Skeletal muscle satellite cell (primary cell): ENCODE measurements around the gene NOS3.

Experiments
- H3K27me3 ChIP-seq: 2 replicates; pipeline ENCODE4 v1.7.0; 2013; ENCODE audit warnings: low read length; ENCODE audit not compliant: control insufficient read depth, insufficient read depth
- H3K36me3 ChIP-seq: 2 replicates; pipeline ENCODE4 v1.7.0; 2013; ENCODE audit warnings: mild to moderate bottlenecking, control low read depth, low read length; ENCODE audit not compliant: insufficient read depth
- H3K4me1 ChIP-seq: 2 replicates; pipeline ENCODE4 v1.7.0; 2013; ENCODE audit warnings: low read length; ENCODE audit not compliant: control insufficient read depth, insufficient read depth
- H3K4me2 ChIP-seq: 2 replicates; pipeline ENCODE4 v1.7.0; 2013; ENCODE audit warnings: mild to moderate bottlenecking, low read length
- H3K4me3 ChIP-seq: 2 replicates; pipeline ENCODE4 v1.7.0; 2013; ENCODE audit warnings: low read length
- H3K9ac ChIP-seq: 2 replicates; pipeline ENCODE4 v1.7.0; 2013; ENCODE audit warnings: mild to moderate bottlenecking, low read depth, low read length, moderate library complexity
- H3K9me3 ChIP-seq: replicated peaks from 2 replicates; pipeline ENCODE4 v1.7.0; 2013; ENCODE audit warnings: mild to moderate bottlenecking, control low read depth, low read length

The NOS3 gene

DNA sequence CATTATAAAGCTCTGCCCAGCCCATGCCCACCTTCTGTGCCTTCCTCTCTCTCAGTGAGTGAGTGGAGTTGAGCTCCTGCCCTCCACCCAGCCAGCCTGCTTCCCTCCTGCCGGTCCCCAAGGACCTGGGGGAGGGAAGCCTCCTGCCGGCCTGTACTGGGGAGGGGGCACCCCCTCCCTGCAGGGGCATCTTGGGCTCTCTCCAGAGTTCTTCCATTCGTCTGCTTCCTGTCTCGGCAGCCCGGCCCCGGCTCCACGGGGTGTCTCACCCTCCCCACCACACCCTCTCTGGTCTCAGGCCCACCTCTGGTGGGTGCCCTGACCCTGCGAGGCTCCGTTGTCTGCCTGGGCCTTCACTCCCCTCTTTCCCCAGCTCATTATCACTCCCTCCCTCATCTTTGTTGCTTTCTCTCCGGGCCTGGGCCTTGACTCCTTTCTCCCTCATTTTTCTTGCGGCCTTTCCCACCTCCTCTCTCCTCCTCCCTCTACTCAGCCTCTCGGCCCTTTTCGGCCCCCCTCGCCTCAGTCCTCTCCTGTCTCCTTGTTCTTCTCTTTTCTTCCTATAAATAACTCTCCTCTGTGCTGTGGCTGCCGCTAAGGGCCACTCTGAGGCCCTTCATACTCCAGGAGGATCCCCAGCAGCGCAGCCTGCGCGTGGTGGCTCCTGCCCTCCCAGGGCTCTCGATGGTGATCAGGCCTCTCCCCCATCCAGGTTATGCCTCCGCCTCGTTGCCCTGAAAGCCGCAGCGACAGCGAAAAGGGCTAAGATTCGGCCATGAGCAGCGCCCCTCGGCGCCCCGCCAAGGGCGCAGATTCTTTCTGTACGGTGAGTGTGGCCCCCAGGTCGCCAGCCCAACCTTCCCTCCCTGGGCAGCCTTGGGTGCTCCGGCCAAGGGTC lies 70.6 kb downstream of the NOS3 start:
- peaks cover 49% of the 10 kb centered on the region for H3K4me1 ChIP-seq
- H3K36me3 ChIP-seq = peaks cover 24% of the 10 kb centered on the region
- H3K4me3 ChIP-seq = peak overlapping the region; percentile 87
- peak overlapping the region; percentile 82 for H3K9ac ChIP-seq
- no peaks in the 10 kb centered on the region for H3K27me3 ChIP-seq
- H3K9me3 ChIP-seq = no peaks in the 10 kb centered on the region
- H3K4me2 ChIP-seq = peak overlapping the region; percentile 94

DNA sequence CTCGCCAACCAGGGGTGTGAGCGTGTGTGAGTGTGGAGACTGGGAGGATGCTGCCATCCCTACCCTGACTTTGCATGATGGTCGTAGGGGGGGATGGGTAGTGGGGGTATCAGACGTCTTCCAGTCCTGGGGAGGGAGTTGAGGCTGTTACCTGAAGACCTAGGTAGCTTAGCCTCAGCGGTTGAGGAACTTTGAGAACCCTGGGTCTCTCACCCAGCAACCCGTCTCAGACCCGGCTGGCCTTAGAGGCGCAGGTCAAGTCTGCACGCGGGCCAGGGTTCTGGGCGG lies 71.2 kb downstream of the NOS3 start:
- peaks cover 44% of the 10 kb centered on the region for H3K4me1 ChIP-seq
- H3K27me3 ChIP-seq = no peaks in the 10 kb centered on the region
- no peaks in the 10 kb centered on the region for H3K9me3 ChIP-seq
- H3K36me3 ChIP-seq = peaks cover 30% of the 10 kb centered on the region
- H3K9ac ChIP-seq = no peak overlapping the region
- peak overlapping the region; percentile 87 for H3K4me3 ChIP-seq
- peak overlapping the region; percentile 94 for H3K4me2 ChIP-seq

DNA sequence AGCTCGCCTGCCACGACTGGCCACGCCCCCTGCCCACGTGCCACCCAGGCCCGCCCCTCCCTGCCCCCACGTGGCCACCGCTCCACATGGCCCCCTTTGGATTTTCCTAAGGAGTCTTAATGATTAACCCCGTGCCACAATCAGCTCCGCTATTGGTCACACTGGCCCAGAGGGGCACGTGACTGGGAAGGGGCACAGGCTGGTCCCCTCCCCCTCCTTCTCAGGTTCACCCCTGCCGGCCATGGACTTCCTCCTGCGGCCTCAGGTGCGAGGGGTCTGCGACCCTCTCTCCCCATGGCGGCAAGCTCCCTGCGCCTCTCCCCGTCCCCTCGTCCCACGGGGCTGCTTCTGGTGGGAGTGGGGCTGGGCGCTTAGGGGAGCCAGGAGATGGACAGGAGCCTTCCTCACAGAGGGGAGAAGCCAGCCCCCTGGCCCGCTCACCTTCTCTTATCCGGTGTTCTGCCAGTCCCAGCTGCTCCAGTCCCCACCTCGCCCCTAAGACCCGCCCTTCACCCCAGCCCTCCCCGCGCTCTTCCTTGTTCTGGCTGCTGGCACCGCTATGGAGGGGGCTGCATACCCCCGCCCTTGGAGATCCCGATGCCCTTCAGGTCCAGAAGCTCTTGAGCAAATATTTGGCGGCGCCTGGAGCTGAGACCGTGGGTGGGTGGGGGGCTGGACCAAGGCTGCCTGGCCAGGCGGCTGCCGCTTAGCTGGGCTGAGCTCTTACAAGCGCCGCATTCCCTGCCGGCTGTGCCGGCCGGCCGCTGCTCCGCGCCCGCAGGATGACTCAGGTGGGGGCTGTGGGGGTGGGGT lies 71.8 kb downstream of the NOS3 start:
- peaks cover 46% of the 10 kb centered on the region for H3K4me1 ChIP-seq
- peaks cover 35% of the 10 kb centered on the region for H3K36me3 ChIP-seq

DNA sequence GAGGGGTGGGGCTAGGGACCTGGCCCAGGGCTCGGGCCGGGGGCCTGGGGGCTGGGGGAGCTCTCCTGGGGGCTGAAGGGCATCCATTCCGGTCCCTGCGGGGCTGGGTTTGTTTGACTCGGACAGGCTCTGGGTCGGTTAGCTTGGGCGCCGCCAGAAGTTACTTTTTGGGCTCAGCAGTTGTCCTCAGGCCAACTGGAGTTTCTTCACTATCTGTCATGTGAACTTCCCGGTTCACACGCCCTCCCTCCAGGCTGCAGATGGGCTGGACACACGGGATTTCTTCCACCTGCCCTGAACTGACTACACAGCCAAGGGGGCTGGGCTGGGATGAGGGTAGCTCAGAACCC lies 72.4 kb downstream of the NOS3 start:
- Histone ChIP-seq H3K4me1 (peaks cover 50% of the 10 kb centered on the region), H3K9ac (no peak overlapping the region), H3K27me3 (no peaks in the 10 kb centered on the region), H3K9me3 (no peaks in the 10 kb centered on the region), H3K4me3 (no peak overlapping the region), H3K4me2 (peak overlapping the region; percentile 50), H3K36me3 (peaks cover 41% of the 10 kb centered on the region)

More for the DNA sequence above, 71.8 kb downstream of the NOS3 start:
- Histone ChIP-seq H3K4me2 (peak overlapping the region; percentile 94), H3K4me3 (peak overlapping the region; percentile 87), H3K9me3 (no peaks in the 10 kb centered on the region), H3K9ac (peak overlapping the region; percentile 34), H3K27me3 (no peaks in the 10 kb centered on the region)
